GM19395 (cell line): ENCODE results near the gene RBFOX2.
"Not testable (repeated sequence)": the region's sequence is repeated elsewhere in the genome, so short reads cannot be mapped to it uniquely, and the experiment has no call there.

ENCODE experiments used
- ATAC-seq: cut with Tn5 transposase; IDR thresholded peaks from one replicate; pipeline ENCODE4 v1.9.1; 2021; ENCODE audit warnings: mild to moderate bottlenecking, moderate library complexity; ENCODE audit not compliant: unreplicated experiment

Gene RBFOX2

GRCh38 chr22:35795476-35795875 is 233.1 kb downstream of the RBFOX2 start:
- ATAC-seq = no peak

DNA sequence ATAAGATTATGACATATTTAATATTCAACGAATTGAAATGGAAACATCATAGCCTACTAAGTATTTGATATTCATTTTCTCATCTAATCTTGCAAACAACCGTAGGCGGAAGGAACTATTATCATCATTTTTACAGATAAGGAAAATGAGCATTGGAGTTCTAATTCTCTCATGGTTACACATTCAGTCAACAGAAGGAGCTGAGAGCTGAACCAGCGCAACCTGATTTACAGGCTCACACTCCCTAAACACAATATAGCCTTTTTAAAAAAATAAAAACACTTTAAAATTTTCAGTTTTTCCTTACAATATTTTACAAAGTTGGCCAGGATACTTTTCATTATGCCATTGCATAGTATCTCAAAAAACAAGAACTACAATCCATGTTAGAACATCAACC is 236.1 kb downstream of the RBFOX2 start:
- ATAC-seq = no peak

DNA sequence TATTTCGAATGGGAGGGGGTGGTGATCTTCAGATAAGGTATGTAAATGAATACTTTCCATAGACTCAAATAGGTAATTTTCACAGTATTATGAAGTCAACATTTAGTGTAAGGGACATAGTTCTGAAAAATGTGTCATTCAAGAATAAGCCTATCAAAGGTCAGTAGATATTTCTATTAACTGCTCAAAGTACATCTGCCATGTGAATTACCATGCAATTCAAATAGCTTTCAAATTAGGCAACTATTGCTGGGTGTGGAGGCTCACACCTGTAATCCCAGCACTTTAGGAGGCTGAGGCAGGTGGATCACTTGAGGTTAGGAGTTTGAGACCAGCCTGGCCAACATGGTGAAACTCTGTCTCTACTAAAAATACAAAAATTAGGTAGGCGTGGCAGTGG is 236.8 kb downstream of the RBFOX2 start:
- not testable (repeated sequence) for ATAC-seq

DNA sequence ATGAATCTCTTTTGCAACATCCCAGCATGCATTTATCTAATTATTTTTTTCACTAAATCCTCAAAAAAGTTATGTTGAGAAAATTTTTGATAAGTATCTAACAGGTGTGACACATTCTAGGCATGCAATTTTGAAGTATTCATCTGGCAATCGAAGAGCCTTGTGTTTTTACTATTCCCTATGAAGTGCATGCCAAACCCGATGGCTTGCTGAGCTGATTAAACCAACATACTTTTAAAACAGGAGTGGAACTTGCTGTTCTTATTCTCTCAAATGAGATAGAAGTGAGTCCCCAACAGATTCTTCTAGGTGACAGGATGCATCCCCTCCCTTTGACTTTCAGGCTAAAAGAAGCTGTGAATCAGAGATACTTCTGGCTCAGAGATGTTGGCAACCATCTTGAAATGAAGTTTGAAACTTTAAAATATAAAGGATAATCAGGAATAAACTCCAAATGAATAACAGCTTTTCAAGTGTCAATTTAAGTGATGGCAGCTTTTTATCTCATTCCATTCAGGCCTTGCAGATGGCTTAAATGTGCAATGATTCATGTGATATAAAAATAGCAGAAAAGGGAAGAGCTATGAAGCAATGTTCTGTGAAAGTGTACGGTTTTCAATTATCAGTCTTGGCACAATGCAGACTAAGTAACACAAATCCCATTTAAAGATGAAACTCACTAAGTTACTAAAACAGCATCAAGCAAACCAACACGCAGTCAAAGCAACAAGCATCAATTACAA is 243.3 kb downstream of the RBFOX2 start:
- no peak for ATAC-seq

- ATAC-seq = no peak
Observed at GRCh38 chr22:35784633-35785032, 244.0 kb downstream of the RBFOX2 start.

GRCh38 chr22:35783943-35784614 is 244.5 kb downstream of the RBFOX2 start:
- no peak for ATAC-seq

GRCh38 chr22:35782504-35782903 is 246.1 kb downstream of the RBFOX2 start:
- no peak for ATAC-seq

DNA sequence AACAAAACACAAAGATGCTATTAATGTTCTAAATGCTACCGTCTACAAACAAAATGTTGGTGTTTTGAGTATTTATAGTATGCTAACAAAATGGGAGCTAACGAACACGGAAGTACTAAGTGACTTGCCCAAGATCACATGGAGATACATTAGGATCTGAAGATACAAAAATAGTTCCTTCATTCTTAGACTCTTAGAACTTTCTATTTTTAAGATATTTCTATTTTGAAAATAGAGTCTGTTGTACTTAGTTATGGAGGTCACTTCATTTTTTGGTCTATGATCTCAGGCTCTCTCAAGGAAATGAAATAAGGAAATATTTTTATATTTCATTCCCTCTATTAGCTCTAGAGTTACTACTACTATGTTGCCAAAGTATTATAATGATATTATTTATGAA is 246.7 kb downstream of the RBFOX2 start:
- ATAC-seq = no peak

GRCh38 chr22:35777335-35777975 is 251.2 kb downstream of the RBFOX2 start:
- ATAC-seq = no peak

GRCh38 chr22:35775339-35775738 is 253.3 kb downstream of the RBFOX2 start:
- ATAC-seq = no peak

DNA sequence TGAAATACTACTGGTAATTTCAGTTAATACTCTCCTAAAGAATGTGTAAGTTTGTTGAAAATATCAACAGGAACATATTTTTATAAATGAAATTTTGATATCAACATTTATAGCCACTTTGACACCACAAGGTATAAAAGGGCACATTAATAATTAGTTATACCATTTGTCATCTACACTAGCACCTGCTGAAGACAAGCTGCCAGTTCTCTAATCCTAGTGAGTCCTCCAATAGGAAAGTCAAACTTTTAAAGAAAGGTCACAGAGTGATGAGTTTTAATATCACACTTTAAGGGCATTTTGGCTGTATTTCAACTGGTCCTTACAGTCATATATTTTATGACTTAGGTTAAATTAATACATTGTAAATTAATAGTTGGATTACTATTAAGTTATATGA is 258.6 kb downstream of the RBFOX2 start:
- no peak for ATAC-seq

DNA sequence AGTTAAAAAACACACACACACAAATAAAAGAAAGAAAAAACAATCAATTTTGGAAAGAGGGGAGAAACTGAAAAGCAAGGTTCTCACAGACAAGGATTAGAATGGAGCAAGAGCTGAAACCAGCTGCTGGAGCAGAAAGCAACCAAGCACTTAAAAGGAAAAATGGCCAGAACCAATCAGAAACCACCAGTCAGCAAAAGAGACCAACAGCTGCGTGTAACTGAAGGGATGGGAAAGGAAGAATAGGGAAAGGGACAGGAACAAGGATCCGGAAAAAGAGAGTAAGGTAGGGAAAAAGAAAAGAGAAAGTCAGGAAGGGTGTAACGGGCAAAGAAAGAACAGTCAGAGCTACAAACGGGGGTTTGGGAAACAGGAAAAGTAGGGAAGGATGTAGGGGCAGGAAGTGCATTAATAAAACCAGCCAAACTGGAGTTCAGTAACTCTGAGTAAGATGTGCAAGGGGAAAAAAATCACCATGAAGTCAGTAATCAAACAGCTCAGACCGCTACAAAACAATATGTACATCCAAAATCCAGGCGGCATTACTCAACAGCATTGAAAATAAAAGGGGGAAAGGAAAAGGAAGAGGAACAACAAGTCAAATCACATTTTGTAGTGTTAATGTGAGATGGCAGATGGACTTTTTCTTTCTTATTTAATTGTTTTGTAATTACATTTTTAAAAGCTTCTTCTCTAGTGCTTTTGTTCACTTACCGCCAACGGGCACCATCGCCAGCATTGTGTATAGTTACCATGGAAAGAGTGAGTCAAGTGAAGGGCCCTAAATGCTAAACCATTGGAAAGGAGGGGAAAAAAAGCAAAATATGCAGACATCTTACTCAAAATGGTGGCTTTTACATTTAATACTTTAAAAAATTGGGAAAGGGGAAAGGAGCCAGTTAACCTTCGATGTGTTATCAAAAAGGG is 261.7 kb downstream of the RBFOX2 start:
- no peak for ATAC-seq

- ATAC-seq = no peak
Observed at GRCh38 chr22:35761037-35761436, 267.6 kb downstream of the RBFOX2 start.

DNA sequence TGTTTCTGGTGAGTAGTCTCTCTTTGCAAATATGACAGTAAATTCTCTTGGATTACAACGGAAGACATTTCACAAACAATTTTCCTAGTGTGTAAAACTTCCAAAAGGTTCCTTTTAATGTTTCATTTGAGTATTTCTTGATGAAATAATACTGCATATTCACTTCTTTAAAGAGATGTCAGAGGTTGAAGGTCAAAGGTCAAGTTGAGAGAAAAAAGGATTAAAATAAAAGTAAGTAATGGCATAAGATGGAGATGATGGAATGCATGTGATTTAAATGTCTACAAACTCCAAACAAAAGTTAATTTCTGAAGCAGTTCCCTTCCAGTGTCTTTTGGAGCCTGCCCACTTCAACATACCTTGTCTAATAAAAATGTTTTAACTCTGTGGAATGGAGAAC is 270.2 kb downstream of the RBFOX2 start:
- ATAC-seq = no peak

- ATAC-seq = no peak
Observed at GRCh38 chr22:35756722-35757121, 271.9 kb downstream of the RBFOX2 start.

- no peak for ATAC-seq
Observed at GRCh38 chr22:35754761-35755160, 273.9 kb downstream of the RBFOX2 start.

- ATAC-seq = no peak
Observed at GRCh38 chr22:35752863-35753189, 275.8 kb downstream of the RBFOX2 start.

DNA sequence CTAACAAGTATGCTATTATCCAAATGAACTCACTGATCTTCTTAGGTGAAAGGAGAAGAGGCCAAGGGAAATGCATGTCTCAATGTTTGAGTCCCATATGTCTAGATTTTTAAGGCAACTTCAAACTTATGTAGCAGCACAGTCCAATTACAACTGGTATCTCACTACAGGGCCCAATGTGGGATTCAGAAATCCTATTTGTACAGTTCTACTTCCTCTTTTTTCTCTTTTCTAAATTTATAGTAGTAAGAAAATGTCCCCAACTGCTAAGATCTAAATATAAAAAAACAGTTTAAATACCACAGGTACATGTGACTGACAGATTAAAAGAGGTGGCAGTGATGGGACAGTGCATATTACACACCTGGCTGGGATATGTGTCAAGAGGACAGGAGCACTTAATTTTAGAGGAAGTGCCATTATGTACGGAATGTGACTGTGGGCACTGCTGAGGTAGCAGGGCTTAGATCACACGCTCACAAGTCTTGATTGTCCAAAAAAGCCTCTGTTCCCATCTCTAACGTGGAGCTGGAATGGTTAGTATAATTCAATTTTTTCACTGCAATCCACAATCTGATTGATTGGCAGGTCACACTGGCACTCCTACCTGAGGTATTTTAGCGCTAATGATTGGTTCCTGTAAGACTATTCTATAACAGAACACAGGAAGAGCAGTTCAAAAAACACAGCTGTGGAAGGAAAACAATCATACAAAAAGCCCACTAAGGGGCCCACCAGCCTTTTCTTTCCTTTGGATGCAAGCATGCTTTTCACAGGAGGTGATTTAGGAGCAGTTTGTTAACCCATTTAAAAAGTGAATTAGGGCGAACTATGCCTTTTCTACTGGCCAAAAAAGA is 276.4 kb downstream of the RBFOX2 start:
- no peak for ATAC-seq

- peak; percentile 74 for ATAC-seq
Observed at GRCh38 chr22:35749808-35750207, 278.8 kb downstream of the RBFOX2 start.
